ENCODE data around the gene ADPRHL1.
A peak's percentile ranks its signal among the peaks of the same experiment; 100 is the strongest.

Gene ADPRHL1

GRCh38 chr13:113458253-113459065 is 5.2 kb upstream of the ADPRHL1 start:
- Histone ChIP-seq H4K20me1 (ENCODE audit: insufficient read depth, low read length) (no peaks in the 10 kb centered on the region), H3K79me2 (ENCODE audit: low read length) (no peaks in the 10 kb centered on the region), H3K9me3 (replicated peaks; ENCODE audit: insufficient read depth, low read length) (no peaks in the 10 kb centered on the region), H3K36me3 (replicated peaks; ENCODE audit: insufficient read depth, low read length) (no peaks in the 10 kb centered on the region), H3K9ac (ENCODE audit: low read length) (no peak overlapping the region), H2AFZ (ENCODE audit: low read length) (no peak overlapping the region), H3K4me1 (ENCODE audit: low read length) (no peaks in the 10 kb centered on the region), H3F3A (ENCODE audit: insufficient read depth, low read length) (no peaks in the 10 kb centered on the region), H3K9me2 (replicated peaks; ENCODE audit: insufficient read depth, low read length) (no peaks in the 10 kb centered on the region), H3K4me2 (ENCODE audit: low read depth, low read length) (no peak overlapping the region), H3K4me3 (ENCODE audit: low read length) (no peak overlapping the region), H3K27ac (ENCODE audit: low read length) (no peak overlapping the region), H3K27me3 (replicated peaks; ENCODE audit: insufficient read depth, low read length) (no peaks in the 10 kb centered on the region)
- TF ChIP-seq CTCF (IDR thresholded peaks at IDR 0.05; ENCODE audit: low read length) = peak; percentile 16; the same call in 1 of the 2 replicates
- no peak for TF ChIP-seq EZH2phosphoT487 (IDR thresholded peaks at IDR 0.05; ENCODE audit: low read length)
- DNase-seq = no peak

- Histone ChIP-seq H3K36me3 (replicated peaks; ENCODE audit: insufficient read depth, low read length) (no peaks in the 10 kb centered on the region), H3K4me3 (ENCODE audit: low read length) (no peak overlapping the region), H3K27me3 (replicated peaks; ENCODE audit: insufficient read depth, low read length) (no peaks in the 10 kb centered on the region)
Observed at GRCh38 chr13:113457510-113457909, 4.2 kb upstream of the ADPRHL1 start.

GRCh38 chr13:113456116-113456702 is 2.9 kb upstream of the ADPRHL1 start:
- Histone ChIP-seq H3K9ac (ENCODE audit: low read length) (no peak overlapping the region), H3K4me1 (ENCODE audit: low read length) (no peaks in the 10 kb centered on the region), H3K27ac (ENCODE audit: low read length) (no peak overlapping the region), H4K20me1 (ENCODE audit: insufficient read depth, low read length) (no peaks in the 10 kb centered on the region), H2AFZ (ENCODE audit: low read length) (no peak overlapping the region), H3K79me2 (ENCODE audit: low read length) (no peaks in the 10 kb centered on the region), H3K9me3 (replicated peaks; ENCODE audit: insufficient read depth, low read length) (no peaks in the 10 kb centered on the region), H3K4me3 (ENCODE audit: low read length) (no peak overlapping the region), H3F3A (ENCODE audit: insufficient read depth, low read length) (no peaks in the 10 kb centered on the region), H3K4me2 (ENCODE audit: low read depth, low read length) (no peak overlapping the region), H3K36me3 (replicated peaks; ENCODE audit: insufficient read depth, low read length) (no peaks in the 10 kb centered on the region), H3K9me2 (replicated peaks; ENCODE audit: insufficient read depth, low read length) (no peaks in the 10 kb centered on the region), H3K27me3 (replicated peaks; ENCODE audit: insufficient read depth, low read length) (no peaks in the 10 kb centered on the region)
- DNase-seq = no peak
- TF ChIP-seq EZH2phosphoT487 (IDR thresholded peaks at IDR 0.05; ENCODE audit: low read length) (no peak), EZH2 (optimal IDR thresholded peaks at IDR 0.05; ENCODE audit: low read depth, low read length) (no peak), CTCF (IDR thresholded peaks at IDR 0.05; ENCODE audit: low read length) (no peak)

More at GRCh38 chr13:113457510-113457909, 4.2 kb upstream of the ADPRHL1 start:
- Histone ChIP-seq H3K4me1 (ENCODE audit: low read length) (no peaks in the 10 kb centered on the region), H3F3A (ENCODE audit: insufficient read depth, low read length) (no peaks in the 10 kb centered on the region), H4K20me1 (ENCODE audit: insufficient read depth, low read length) (no peaks in the 10 kb centered on the region), H3K9ac (ENCODE audit: low read length) (no peak overlapping the region), H3K27ac (ENCODE audit: low read length) (no peak overlapping the region), H2AFZ (ENCODE audit: low read length) (no peak overlapping the region), H3K79me2 (ENCODE audit: low read length) (no peaks in the 10 kb centered on the region), H3K4me2 (ENCODE audit: low read depth, low read length) (no peak overlapping the region), H3K9me3 (replicated peaks; ENCODE audit: insufficient read depth, low read length) (no peaks in the 10 kb centered on the region), H3K9me2 (replicated peaks; ENCODE audit: insufficient read depth, low read length) (no peaks in the 10 kb centered on the region)
- no peak for DNase-seq
- TF ChIP-seq CTCF (IDR thresholded peaks at IDR 0.05; ENCODE audit: low read length) (no peak), EZH2 (optimal IDR thresholded peaks at IDR 0.05; ENCODE audit: low read depth, low read length) (no peak), EZH2phosphoT487 (IDR thresholded peaks at IDR 0.05; ENCODE audit: low read length) (no peak)

All from MM.1S (cell line).